MM.1S (cell line): ENCODE measurements around the gene HNF1A.

Experiments used
- DNase-seq: peaks from one replicate; pipeline ENCODE4 v3.0.0-alpha.2; 2015
- H2AFZ ChIP-seq: fragments of 300-600 bp; sonication (generic); 2 replicates; pipeline ENCODE4 v1.6.0; 2016; ENCODE audit warnings: antibody characterized with exemption, low read length
- H3F3A ChIP-seq: fragments of 300-600 bp; sonication (generic); 2 replicates; pipeline ENCODE4 v1.6.1; 2016; ENCODE audit warnings: mild to moderate bottlenecking, antibody characterized with exemption, low read length, moderate library complexity, mixed read lengths; ENCODE audit not compliant: insufficient read depth
- H3K27ac ChIP-seq: fragments of 300-600 bp; sonication (generic); 2 replicates; pipeline ENCODE4 v1.5.1; 2016; ENCODE audit warnings: mild to moderate bottlenecking, low read length
- H3K27me3 ChIP-seq: fragments of 300-600 bp; sonication (generic); replicated peaks from 2 replicates; pipeline ENCODE4 v1.6.0; 2016; ENCODE audit warnings: low read length; ENCODE audit not compliant: insufficient read depth
- H3K36me3 ChIP-seq: fragments of 300-600 bp; sonication (generic); replicated peaks from 2 replicates; pipeline ENCODE4 v1.6.1; 2016; ENCODE audit warnings: mild to moderate bottlenecking, low read length, mixed read lengths; ENCODE audit not compliant: insufficient read depth
- H3K4me1 ChIP-seq: fragments of 300-600 bp; sonication (generic); 2 replicates; pipeline ENCODE4 v1.6.1; 2016; ENCODE audit warnings: low read length, mixed read lengths
- H3K4me2 ChIP-seq: fragments of 300-600 bp; sonication (generic); 2 replicates; pipeline ENCODE4 v1.6.0; 2016; ENCODE audit warnings: low read depth, low read length
- H3K4me3 ChIP-seq: fragments of 300-600 bp; sonication (generic); 2 replicates; pipeline ENCODE4 v1.5.1; 2016; ENCODE audit warnings: low read length, mixed read lengths
- H3K79me2 ChIP-seq: fragments of 300-600 bp; sonication (generic); 2 replicates; pipeline ENCODE4 v1.6.1; 2016; ENCODE audit warnings: mixed run types, low read length, mixed read lengths
- H3K9ac ChIP-seq: fragments of 300-600 bp; sonication (generic); 2 replicates; pipeline ENCODE4 v1.6.1; 2016; ENCODE audit warnings: low read length, mixed read lengths
- H3K9me2 ChIP-seq: fragments of 300-600 bp; sonication (generic); replicated peaks from 2 replicates; pipeline ENCODE4 v1.6.1; 2016; ENCODE audit warnings: mild to moderate bottlenecking, low read length, mixed read lengths; ENCODE audit not compliant: insufficient read depth
- H3K9me3 ChIP-seq: fragments of 300-600 bp; sonication (generic); replicated peaks from 2 replicates; pipeline ENCODE4 v1.6.1; 2016; ENCODE audit warnings: mild to moderate bottlenecking, low read length, mixed read lengths; ENCODE audit not compliant: insufficient read depth
- H4K20me1 ChIP-seq: fragments of 300-600 bp; sonication (generic); 2 replicates; pipeline ENCODE4 v1.6.1; 2016; ENCODE audit warnings: mild to moderate bottlenecking, low read length, moderate library complexity, mixed read lengths; ENCODE audit not compliant: insufficient read depth
- CTCF ChIP-seq: fragments of 300-600 bp; sonication (generic); IDR thresholded peaks from 2 replicates; pipeline ENCODE4 v1.5.1; 2016; ENCODE audit warnings: antibody characterized with exemption, low read length, mixed read lengths
- EZH2 ChIP-seq: fragments of 300-600 bp; sonication (generic); optimal IDR thresholded peaks from 2 replicates; pipeline ENCODE3; 2017; ENCODE audit warnings: low read depth, mild to moderate bottlenecking, antibody characterized with exemption, low read length, mixed read lengths
- EZH2phosphoT487 ChIP-seq: fragments of 300-600 bp; sonication (generic); IDR thresholded peaks from 2 replicates; pipeline ENCODE4 v1.6.1; 2018; ENCODE audit warnings: antibody characterized with exemption, low read length

Gene HNF1A

DNA sequence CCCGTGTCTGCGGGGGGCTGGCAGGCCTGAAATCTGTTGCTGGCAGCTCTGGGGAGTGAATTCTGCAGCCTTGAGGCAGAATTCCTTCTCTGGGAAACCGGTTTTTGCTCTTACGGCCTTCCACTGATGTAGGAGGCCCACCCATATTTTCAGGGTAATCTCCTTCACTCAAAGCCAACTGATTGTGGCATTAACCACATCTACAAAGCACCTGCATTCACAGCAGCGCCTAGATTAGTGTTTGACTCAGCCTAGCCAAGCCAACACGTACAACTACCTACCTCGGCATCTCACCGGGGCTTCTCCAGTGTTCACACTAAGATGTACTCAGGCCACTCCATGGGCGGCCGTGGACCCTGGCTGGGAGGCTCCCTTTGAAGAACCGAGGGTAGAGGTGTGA lies 22.2 kb downstream of the HNF1A start:
- no peaks in the 10 kb centered on the region for H3K4me1 ChIP-seq
- H3K79me2 ChIP-seq, result no peaks in the 10 kb centered on the region
- no peak for DNase-seq
- no peak overlapping the region for H3K9ac ChIP-seq
- no peaks in the 10 kb centered on the region for H3K9me2 ChIP-seq
- no peak overlapping the region for H3K4me3 ChIP-seq
- no peaks in the 10 kb centered on the region for H3F3A ChIP-seq
- no peak overlapping the region for H2AFZ ChIP-seq
- no peak overlapping the region for H3K27ac ChIP-seq
- TF ChIP-seq EZH2phosphoT487 (no peak), CTCF (no peak), EZH2 (no peak)
- H3K4me2 ChIP-seq, result no peak overlapping the region
- H4K20me1 ChIP-seq, result no peaks in the 10 kb centered on the region
- H3K9me3 ChIP-seq, result no peaks in the 10 kb centered on the region
- H3K27me3 ChIP-seq, result no peaks in the 10 kb centered on the region
- no peaks in the 10 kb centered on the region for H3K36me3 ChIP-seq

DNA sequence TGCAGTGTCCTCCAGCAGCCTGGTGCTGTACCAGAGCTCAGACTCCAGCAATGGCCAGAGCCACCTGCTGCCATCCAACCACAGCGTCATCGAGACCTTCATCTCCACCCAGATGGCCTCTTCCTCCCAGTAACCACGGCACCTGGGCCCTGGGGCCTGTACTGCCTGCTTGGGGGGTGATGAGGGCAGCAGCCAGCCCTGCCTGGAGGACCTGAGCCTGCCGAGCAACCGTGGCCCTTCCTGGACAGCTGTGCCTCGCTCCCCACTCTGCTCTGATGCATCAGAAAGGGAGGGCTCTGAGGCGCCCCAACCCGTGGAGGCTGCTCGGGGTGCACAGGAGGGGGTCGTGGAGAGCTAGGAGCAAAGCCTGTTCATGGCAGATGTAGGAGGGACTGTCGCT lies 22.7 kb downstream of the HNF1A start:
- H3K27me3 ChIP-seq, result no peaks in the 10 kb centered on the region
- DNase-seq, result no peak
- no peak overlapping the region for H3K27ac ChIP-seq
- no peaks in the 10 kb centered on the region for H3K79me2 ChIP-seq
- no peaks in the 10 kb centered on the region for H3K36me3 ChIP-seq
- no peaks in the 10 kb centered on the region for H3F3A ChIP-seq
- no peaks in the 10 kb centered on the region for H3K9me3 ChIP-seq
- no peak overlapping the region for H2AFZ ChIP-seq
- no peak overlapping the region for H3K4me3 ChIP-seq
- H4K20me1 ChIP-seq, result no peaks in the 10 kb centered on the region
- H3K9me2 ChIP-seq, result no peaks in the 10 kb centered on the region
- no peak overlapping the region for H3K9ac ChIP-seq
- TF ChIP-seq EZH2phosphoT487 (no peak), CTCF (no peak), EZH2 (no peak)
- no peaks in the 10 kb centered on the region for H3K4me1 ChIP-seq
- no peak overlapping the region for H3K4me2 ChIP-seq

- Histone ChIP-seq H3K9ac (no peak overlapping the region), H3K36me3 (no peaks in the 10 kb centered on the region), H3K4me2 (no peak overlapping the region), H3F3A (no peaks in the 10 kb centered on the region), H4K20me1 (no peaks in the 10 kb centered on the region), H2AFZ (no peak overlapping the region), H3K9me3 (no peaks in the 10 kb centered on the region), H3K9me2 (no peaks in the 10 kb centered on the region), H3K27me3 (no peaks in the 10 kb centered on the region), H3K79me2 (no peaks in the 10 kb centered on the region), H3K4me3 (no peak overlapping the region), H3K4me1 (no peaks in the 10 kb centered on the region), H3K27ac (no peak overlapping the region)
- DNase-seq, result no peak
- TF ChIP-seq EZH2phosphoT487, result no peak
- TF ChIP-seq CTCF, result no peak
- TF ChIP-seq EZH2, result no peak
These were observed 23.6 kb downstream of the HNF1A start for GRCh38 chr12:121001841-121002483.
